Astrocyte (in vitro differentiated cells and primary cell): Measurements from ENCODE around the gene SLC9A9.

Experiments used
- CTCF ChIP-seq: IDR thresholded peaks from 2 replicates; pipeline ENCODE4 v1.5.1; 2011; ENCODE audit warnings: low read depth, mild to moderate bottlenecking, inconsistent platforms, low read length, moderate library complexity; ENCODE audit not compliant: insufficient read depth
- EZH2 ChIP-seq: IDR thresholded peaks from 2 replicates; pipeline ENCODE4 v1.6.1; 2012; ENCODE audit warnings: mild to moderate bottlenecking, low read length, inconsistent platforms; ENCODE audit not compliant: insufficient read depth

GRCh38 chr3:143307613-143308183 is 540.6 kb downstream of the SLC9A9 start:
- no peak for TF ChIP-seq CTCF
- TF ChIP-seq EZH2, result no peak
